HG03378 (cell line): Measurements from ENCODE around the gene MS4A14.
A peak's percentile ranks its signal among the peaks of the same experiment; 100 is the strongest.
"Not testable (repeated sequence)": the region's sequence is repeated elsewhere in the genome, so short reads cannot be mapped to it uniquely, and the experiment has no call there.

Experiments used
- ATAC-seq: cut with Tn5 transposase; IDR thresholded peaks from one replicate; pipeline ENCODE4 v1.9.1; 2021; ENCODE audit warnings: mild to moderate bottlenecking, moderate library complexity; ENCODE audit not compliant: unreplicated experiment

The MS4A14 gene

GRCh38 chr11:60396382-60396781, at the start of gene MS4A14:
TSS of gene MS4A14 (plus strand) at chr11:60396459. CDS start at chr11:60396579, 120 bp downstream.
- ATAC-seq, result no peak

DNA sequence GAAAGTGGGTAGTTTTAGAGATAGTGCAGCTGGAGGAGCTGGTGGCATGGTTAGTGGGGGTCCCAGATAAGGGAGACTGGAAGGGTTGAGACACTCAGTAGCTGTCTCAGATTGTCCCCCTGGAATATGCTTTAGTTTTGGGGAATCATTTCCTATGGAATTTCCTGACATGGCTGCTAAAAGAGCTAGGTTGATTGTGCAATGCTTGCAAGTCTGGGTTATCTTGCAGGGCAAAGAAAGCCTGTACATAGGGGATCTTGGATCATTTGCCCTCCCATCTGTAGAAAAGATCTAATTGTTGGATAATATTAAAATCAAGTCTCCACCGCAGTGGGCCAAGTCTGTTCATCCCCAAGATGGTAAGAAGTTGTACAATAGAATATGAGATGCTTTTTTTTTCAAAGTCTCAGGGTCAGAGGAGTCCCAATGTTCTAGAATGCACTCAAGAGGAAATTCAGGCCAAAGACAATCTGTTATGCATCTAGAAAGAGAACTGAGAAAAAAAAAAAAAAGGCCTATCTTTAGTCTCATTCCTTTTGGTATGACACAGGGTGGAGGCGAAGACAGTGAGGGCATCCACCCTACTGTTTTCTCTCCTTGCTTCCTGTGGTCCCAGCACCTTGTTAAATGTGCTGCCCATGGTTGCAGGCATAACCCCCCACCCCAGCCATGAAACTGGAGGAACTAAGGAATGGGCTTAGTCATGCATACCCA, 49.0 kb upstream of the MS4A14 start:
- no peak for ATAC-seq

DNA sequence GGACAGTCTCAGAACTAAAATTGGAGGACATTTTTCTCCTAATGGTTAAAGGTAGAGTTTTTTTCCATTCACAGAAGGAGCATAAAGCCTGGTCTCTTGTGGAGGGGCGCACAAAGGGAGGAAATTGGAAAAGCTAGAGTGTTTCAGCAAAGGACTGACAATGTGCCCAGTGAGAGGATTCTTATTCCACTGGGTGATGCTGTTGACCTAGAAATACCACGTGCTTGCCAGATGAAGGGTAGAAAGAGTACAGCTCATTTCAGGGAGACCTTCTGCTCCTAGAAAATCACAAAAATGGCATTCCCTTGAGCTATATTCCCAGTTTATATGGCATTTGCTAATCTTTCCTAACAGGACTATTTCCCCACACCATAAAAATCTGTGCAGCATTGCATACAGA, 48.1 kb upstream of the MS4A14 start:
- no peak for ATAC-seq

DNA sequence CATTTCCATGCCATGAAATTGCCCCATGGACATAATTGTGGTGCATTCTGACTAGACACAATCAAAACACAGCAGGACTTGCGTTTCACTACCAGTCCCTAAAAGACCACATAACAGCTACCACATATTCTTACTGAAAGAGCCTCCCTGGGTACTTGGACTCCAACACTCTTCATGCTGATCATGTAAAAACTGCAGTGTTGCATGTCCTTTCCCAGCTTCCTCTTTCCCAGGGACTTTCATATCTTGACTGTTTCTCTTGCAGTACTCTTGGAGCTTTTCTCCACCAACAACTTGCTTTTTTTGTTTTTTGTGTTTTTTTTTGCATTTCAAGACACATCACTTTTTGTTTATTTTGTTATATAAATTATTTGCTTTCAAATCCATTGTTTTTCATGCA, 46.3 kb upstream of the MS4A14 start:
- ATAC-seq, result no peak

DNA sequence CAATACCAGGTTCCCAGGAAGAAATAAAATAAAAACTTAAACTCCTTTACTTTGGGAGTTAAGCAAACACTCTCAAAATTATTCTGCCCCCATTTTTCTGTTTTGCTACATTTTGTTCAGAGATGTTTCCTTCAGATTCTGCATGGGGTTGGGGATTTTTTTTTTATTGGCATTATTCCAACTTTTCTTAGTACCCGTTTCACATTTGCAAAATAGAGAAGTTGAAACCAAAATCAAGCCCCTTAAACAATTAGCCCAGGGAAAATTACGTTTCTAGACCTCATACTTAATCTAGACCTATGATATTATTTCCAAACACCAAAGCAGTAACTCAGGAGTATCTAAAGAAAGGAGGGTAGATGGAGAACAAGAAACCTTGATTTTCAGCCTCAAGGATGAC, 38.5 kb upstream of the MS4A14 start:
- ATAC-seq, result no peak

DNA sequence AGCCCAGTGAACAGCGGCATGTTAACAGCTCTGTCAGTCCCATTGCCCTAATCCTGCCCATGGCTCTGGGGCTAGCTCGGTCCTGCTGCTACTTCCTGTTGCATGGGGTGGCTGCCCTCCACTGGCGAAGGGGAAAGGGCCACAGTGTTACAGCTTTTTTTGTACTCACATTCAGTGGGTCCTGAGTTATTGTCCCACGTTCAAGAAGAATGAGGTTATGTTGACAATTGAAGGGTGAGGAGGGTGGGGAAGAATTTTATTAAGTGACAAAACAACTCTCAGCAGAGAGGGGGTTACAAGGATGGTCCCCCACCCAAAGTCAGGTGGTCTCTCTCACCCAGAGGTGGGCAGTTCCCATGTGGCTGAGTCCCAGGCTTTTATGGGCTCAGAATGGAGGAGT, 35.6 kb upstream of the MS4A14 start:
- ATAC-seq, result no peak

DNA sequence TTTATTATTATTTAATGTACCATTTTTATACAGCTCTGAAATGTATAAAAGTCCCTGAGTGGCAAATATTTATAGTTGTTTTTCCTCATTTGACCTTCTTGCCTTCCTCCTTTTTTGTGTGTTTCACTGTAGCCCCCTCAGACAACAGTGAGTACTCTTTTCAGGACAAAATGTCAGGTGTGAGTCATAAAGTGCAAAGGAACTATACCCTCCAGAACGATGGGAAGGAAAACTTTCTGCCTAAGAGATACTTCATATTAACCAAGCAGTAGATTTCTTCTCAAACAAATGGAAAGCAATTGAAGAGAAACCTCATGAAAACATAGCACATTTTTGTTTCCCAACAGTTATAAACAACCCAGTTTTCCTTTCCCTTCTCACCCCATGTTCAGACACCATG, 34.0 kb upstream of the MS4A14 start:
- ATAC-seq, result no peak

- ATAC-seq, result peak; percentile 70
These were observed 32.5 kb upstream of the MS4A14 start for GRCh38 chr11:60363542-60364470.

- not testable (repeated sequence) for ATAC-seq
These were observed 29.9 kb upstream of the MS4A14 start for GRCh38 chr11:60366262-60366904.

DNA sequence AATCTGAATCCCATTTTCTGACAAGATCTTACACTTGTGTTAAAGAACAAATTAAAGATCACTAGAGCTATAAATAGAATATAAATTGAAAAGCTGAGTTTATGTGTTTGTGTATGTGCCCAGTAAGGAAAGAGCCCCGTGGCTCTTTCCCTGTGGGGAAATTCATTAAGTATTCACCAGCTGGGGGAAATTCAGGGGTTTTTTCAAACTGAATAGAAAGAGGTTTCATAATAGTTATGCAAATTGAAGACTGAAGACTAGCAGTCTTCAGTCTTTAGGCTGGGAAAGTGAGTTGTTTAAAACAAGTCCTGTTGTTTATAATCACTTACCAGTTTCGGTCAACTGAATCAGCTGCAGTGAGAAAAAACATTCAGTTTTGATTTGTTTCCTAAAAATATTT, 29.2 kb upstream of the MS4A14 start:
- ATAC-seq, result peak; percentile 77

GRCh38 chr11:60367896-60368295, 28.4 kb upstream of the MS4A14 start:
- ATAC-seq, result no peak

- ATAC-seq, result no peak
These were observed 25.9 kb upstream of the MS4A14 start for GRCh38 chr11:60370252-60370810.

- ATAC-seq, result no peak
These were observed 25.4 kb upstream of the MS4A14 start for GRCh38 chr11:60370811-60371298.

- no peak for ATAC-seq
These were observed 24.9 kb upstream of the MS4A14 start for GRCh38 chr11:60371386-60371785.

GRCh38 chr11:60371854-60372253, 24.4 kb upstream of the MS4A14 start:
- ATAC-seq, result no peak

DNA sequence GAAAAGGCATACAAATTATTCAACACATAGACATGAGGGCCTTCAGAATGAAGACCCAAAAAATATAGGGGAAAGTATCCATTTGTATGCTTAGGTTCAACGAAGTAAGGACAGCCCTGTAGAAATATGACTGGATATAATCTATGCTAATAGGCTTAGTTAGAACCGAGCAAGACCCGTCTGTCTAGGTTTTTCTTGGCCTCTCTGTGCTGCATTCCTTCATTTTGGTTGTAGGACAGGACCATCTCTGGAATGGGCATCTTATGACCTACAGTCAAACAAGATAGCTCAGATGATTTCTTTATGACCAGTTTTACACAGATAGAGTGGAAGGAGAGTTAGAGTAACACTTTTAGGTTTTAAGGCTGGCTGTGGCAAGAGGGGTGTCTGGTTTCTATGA, 23.5 kb upstream of the MS4A14 start:
- no peak for ATAC-seq

DNA sequence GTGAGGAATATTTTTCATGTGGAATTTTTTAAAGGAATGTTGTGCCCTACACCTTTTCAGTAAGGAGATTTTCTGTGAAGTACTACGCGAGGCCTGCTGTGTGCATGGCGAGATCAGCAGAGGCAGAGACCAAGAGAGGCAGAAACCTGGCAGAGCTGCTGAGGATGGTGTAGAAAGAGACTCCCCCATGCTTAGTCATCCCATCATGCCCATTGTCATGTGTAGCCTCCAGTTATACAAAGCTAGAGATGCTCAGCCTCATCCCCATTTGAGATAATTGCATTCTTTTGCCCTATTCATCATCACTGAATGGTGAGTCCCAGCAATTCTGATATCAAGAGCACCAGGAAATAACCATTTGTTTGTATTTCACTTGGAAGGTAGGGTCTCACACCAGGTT, 20.9 kb upstream of the MS4A14 start:
- ATAC-seq, result no peak

- no peak for ATAC-seq
These were observed 19.7 kb upstream of the MS4A14 start for GRCh38 chr11:60376601-60377000.

DNA sequence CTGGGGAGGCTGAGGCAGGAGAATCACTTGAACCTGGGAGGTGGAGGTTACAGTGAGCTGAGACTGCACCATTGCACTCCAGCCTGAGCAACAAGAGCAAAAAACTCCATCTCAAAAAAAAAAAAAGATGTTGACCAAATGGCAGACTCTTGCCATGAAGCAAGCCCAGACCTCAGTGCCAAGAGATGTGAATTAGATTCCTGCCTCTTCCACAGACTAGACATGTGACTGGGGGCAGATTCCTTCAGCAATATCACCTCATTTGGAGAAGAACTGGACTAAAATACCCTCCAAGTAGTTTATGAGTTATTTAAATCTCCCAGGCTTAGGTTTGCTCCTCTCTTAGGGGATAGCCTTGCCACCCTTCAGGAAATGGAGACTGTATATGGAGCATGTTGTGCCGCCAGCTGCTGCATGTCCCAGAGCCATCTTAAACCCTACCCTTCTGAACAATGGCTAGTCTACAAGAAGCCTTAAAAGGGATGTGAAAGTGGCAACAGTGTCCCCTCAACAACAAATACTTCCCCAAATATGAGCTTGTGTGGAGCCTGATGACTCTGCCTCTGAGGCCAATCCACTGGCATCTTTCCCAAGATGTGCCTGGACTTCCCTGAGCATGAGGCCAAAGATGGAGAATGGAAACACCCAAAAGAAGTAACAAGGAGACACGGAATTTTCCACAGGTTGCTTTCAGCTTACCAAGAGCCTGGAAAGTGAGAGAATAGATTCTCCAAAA, 18.7 kb upstream of the MS4A14 start:
- ATAC-seq, result no peak

DNA sequence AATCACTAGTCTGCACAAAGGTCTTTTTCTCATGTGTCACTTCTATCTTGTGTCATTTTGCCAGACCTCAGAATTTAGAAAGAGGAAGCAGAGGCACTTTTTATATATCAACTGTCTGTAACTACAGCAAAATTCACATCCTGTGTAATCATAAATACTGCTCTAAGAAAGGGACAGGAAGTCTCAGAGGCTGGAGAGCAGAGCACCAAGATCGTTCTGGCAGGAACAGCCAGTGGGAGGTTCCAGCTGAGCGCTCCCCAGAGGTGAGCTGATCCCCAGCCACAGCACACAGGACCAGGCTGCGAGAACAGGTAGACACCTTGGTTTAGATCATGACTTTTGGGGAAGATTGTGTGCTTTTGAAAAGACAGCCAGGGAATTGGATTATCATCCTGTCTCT, 17.9 kb upstream of the MS4A14 start, which contains the start of gene MS4A7:
TSS of gene MS4A7 (plus strand) at position 179 of the 400 bp plus-strand sequence. CDS start 4,610 bp downstream, outside the sequence.
- peak; percentile 97 for ATAC-seq
